GM12864 (cell line): ENCODE data around the gene SLC12A8.

Experiments
- DNase-seq: peaks from one replicate; pipeline ENCODE4 v3.0.0-alpha.2; 2011; ENCODE audit warnings: low read depth
- H3K4me3 ChIP-seq: 2 replicates; pipeline ENCODE4 v1.5.1; 2011; ENCODE audit warnings: mild to moderate bottlenecking, low read depth, low read length, control low read depth
- CTCF ChIP-seq: IDR thresholded peaks from 2 replicates; pipeline ENCODE4 v1.5.1; 2011; ENCODE audit warnings: low read depth, mild to moderate bottlenecking, moderate library complexity, low read length, control low read depth, inconsistent platforms; ENCODE audit errors: missing control alignments

The SLC12A8 gene

DNA sequence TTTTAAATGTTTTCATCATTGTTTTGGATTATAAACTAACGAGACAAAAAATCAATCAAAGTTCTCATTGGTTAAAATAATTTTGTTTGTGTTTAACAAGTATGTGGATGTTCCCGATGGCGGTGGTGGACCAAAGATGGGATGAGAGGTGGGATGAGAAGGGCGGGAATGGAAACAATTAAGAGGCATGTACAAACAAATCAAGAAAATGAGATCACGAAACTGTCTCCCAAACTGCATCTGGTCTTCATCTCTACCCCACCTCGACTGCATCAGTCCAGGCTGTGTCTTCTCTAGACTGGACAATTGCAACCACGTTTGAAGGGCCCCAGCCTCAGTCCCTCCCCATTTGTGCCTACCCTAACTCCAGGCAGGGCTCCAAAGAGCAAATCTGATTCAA lies 56.1 kb downstream of the SLC12A8 start:
- DNase-seq = no peak
- TF ChIP-seq CTCF = no peak
- H3K4me3 ChIP-seq = no peak overlapping the region

GRCh38 chr3:125154800-125155269 lies 57.7 kb downstream of the SLC12A8 start:
- peak overlapping the region; percentile 31; the same call in 1 of the 2 replicates for H3K4me3 ChIP-seq
- DNase-seq = no peak
- no peak for TF ChIP-seq CTCF

DNA sequence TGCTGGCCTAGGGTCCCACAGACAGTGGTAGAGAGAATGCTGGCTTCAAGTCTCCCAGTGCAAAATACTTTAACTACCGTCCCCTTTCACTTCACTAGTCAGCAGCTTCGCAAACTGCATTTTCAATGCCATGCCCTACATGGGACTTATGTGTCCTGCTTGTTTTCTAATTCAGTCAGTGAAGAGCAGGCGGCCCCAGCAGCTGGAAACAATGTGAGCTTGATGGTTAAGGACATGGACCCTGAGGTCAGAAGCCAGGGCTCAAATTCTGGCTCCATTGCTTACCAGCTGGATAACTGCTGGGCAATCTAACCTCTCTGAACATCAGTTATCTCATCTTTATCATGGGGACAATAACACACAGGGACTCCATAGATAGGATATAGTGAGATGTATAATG lies 58.4 kb downstream of the SLC12A8 start:
- H3K4me3 ChIP-seq = peak overlapping the region; percentile 31
- no peak for TF ChIP-seq CTCF
- no peak for DNase-seq

DNA sequence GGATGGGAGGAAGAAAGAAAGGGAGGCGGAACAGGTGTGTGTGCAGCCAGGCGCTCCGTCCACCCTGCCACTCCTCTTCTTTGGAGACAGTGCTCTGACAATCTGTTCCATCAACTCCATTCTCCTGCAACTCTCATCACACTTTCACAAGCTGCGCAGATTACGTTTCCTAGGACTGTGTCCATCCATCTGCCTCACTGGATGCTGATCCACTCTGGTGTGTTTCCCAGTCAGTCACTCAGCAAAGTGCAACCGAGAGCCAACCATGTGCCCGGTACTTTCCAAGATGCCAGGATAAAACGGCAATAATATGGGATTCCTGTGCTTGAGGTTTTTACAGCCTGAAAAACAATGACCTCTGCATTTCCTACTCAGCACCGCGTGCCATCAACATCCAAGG lies 59.6 kb downstream of the SLC12A8 start:
- TF ChIP-seq CTCF = no peak
- no peak overlapping the region for H3K4me3 ChIP-seq
- DNase-seq = no peak

DNA sequence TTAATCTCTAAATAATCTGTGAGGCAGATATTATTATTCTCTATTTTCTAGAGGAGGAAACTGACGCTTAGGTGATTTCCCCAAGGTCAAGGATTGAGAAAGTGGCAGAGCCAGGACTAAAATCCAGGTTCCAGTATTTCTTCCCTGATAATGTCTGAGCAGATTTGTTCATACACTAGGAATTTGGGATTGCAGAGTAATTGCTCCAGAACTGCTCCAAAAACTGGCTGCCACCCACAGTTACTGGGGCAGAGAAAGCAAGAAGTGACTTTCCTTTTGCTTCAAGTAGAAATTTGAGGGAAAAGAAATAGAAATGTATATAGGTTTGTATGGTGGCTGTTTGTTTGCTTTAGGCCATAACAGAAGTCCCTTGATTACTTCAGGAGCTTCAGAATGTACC lies 60.6 kb downstream of the SLC12A8 start:
- no peak for DNase-seq
- no peak for TF ChIP-seq CTCF
- H3K4me3 ChIP-seq = no peak overlapping the region

DNA sequence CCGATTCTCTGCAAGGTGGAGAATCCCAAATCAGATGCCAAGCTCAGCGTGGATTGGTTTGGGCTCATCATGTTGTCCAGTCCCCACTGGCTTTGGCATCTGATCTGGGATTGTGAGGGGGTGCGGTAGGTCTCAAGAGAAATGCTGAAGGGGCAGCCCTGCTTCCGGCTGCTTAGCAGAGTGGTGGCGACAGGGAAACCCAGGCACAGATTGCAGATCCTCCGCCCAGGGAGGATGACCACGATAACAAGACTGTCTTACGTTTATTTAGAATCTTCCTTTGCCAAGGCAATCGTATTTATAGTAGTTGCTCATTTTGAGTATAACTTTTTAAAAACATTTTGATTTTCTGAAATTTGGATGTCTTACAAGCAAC lies 61.1 kb downstream of the SLC12A8 start:
- H3K4me3 ChIP-seq = no peak overlapping the region
- no peak for DNase-seq
- TF ChIP-seq CTCF = no peak

- H3K4me3 ChIP-seq = no peak overlapping the region
- DNase-seq = no peak
- TF ChIP-seq CTCF = peak; percentile 71
These were observed 61.8 kb downstream of the SLC12A8 start for GRCh38 chr3:125150525-125151441.
